Heart left ventricle (tissue), 13 donors: Measurements from ENCODE around the gene TPST2.

Experiments
- CTCF ChIP-seq, 12 donors: fragments of 200-600 bp; sonication (generic) in 4 of 12; IDR thresholded peaks; one replicate each; pipeline versions ENCODE4 v1.5.0 to v1.8.0; 2018 to 2022; ENCODE audit warnings: antibody characterized with exemption in 12 of 12, mild to moderate bottlenecking in 5 of 12
- POLR2A ChIP-seq, 2 donors: fragments of 450-650 bp; IDR thresholded peaks; one replicate each; pipeline ENCODE4 v1.6.1; 2017; ENCODE audit warnings: antibody characterized with exemption in 2 of 2, mild to moderate bottlenecking in 2 of 2, moderate library complexity in 2 of 2
- donor health status: ischemic (EF 13 %, LVEDD 7.1; RV severe dilation, severe dysfunction).
- donor health status: DM: no; HTN: yes; CAD: no.
- donor health status: DM: no; HTN: no; CAD: no.
- donor health status: ischemic (EF 25% LVEDD 6.9; RV normal size, moderate dysfunction).
- donor health status: ischemic (EF 25% LVEDD 5.7; RV mildly dilated, moderate dysfunction).
- donor health status: ischemic (EF 35%, LVEDD 5.7; RV mildly dilated, moderate dysfunction).
- donor health status: nonischemic (EF 11% LVEDD 7.7; RV severe dilation, severe dysfunction).
- donor health status: DM: yes; HTN: yes; CAD: no.
- donor health status: PGD.
- donor health status: ischemic (EF 29% LVEDD 5.4; RV normal size, mild dysfunction).
- donor health status: nonischemic (EF 23%, LVEDD 6.1; RV moderate dilation, normal function).

GRCh38 chr22:26614322-26614721 is 24.4 kb upstream of the TPST2 start:
- TF ChIP-seq CTCF (IDR thresholded peaks at IDR 0.05) = no peak
- TF ChIP-seq POLR2A (IDR thresholded peaks at IDR 0.05) = no peak
